Subcutaneous adipose tissue (tissue), 4 donors: ENCODE measurements around the gene SLC17A9. TPM values are rescaled to one million over a fixed set of nuclear protein-coding genes. Genes with fewer than 3 reads are reported as not detected.

Experiments used
- total RNA-seq, 4 donors: library from RNA; depleted of rRNA; stranded (reverse); fragments of >200 nt; gene quantifications; one replicate each; pipeline ENCODE4 v1.1.0, GENCODE V29; 2016
- TF ChIP-seq, protein P1 (sequence below): fragments of 450-650 bp; IDR thresholded peaks from one replicate; pipeline ENCODE4 v1.5.1; 2016; ENCODE audit warnings: low read depth, mild to moderate bottlenecking, control low read depth, antibody characterized with exemption, moderate library complexity

The SLC17A9 gene
- total RNA-seq, 4 donors from 2014 or later = 0.38 to 6.8 (median 2.1) TPM

DNA sequence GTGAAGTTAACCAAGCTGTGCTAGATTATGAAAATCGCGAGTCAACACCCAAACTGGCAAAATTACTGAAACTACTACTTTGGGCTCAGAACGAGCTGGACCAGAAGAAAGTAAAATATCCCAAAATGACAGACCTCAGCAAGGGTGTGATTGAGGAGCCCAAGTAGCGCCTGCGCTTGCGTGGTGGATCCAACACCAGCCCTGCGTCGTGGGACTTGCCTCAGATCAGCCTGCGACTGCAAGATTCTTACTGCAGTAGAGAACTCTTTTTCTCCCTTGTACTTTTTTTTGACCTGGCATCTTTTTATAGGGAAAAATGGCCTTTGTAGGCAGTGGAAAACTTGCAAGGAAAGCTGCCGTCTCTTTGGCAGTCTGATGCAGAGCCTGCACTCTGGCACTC is 7.8 kb upstream of the SLC17A9 start:
- TF ChIP-seq, protein P1, sequence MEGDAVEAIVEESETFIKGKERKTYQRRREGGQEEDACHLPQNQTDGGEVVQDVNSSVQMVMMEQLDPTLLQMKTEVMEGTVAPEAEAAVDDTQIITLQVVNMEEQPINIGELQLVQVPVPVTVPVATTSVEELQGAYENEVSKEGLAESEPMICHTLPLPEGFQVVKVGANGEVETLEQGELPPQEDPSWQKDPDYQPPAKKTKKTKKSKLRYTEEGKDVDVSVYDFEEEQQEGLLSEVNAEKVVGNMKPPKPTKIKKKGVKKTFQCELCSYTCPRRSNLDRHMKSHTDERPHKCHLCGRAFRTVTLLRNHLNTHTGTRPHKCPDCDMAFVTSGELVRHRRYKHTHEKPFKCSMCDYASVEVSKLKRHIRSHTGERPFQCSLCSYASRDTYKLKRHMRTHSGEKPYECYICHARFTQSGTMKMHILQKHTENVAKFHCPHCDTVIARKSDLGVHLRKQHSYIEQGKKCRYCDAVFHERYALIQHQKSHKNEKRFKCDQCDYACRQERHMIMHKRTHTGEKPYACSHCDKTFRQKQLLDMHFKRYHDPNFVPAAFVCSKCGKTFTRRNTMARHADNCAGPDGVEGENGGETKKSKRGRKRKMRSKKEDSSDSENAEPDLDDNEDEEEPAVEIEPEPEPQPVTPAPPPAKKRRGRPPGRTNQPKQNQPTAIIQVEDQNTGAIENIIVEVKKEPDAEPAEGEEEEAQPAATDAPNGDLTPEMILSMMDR = no peak

DNA sequence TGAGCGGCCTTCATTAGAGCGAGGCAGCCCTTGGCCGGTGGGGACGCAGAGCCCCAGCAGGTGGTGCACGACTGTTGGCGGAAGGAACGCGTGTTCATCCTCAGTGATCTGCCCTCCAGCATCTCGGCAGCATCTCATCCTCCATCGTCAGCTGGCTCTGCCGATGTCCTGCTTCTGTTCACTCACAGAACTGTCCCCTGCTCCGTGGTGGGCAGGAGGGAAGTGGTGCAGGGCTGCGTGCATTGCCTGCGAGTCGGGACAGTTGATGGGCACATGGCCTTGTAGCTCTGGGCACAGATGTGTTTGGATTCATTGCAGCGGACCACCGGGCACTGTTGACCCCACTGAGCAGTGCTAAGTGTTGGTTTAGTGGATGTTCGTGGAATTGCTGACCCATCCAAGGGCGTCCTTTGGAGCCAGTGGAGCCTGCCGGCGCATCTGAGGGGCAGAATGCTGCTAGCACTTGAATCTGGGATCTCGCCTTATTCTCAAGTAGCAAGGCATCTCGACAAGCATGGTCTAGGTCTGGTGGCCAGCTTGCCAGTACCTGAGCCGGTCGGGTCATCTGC is 6.7 kb upstream of the SLC17A9 start:
- TF ChIP-seq, protein P1 = no peak

DNA sequence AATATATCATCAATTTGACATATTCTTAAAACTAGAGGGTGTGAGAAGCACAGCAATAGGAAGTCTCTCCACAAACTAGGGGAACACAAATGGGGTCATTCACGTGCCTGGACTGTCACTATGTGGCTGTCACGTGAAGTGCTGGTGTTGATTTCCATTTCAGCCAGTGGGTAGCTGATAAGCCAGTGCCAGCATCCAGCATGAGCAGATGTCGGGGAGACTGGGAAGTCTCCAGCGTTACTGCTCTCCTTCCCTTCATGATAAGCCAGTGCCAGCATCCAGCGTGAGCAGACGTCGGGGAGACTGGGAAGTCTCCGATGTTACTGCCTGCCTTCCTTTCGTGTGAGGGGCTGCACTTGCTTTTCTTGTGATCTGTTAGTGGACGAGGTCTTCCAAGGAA is 5.6 kb upstream of the SLC17A9 start:
- TF ChIP-seq, protein P1 = no peak

- TF ChIP-seq, protein P1 = no peak
Observed at GRCh38 chr20:62947532-62948300, 4.8 kb upstream of the SLC17A9 start.

GRCh38 chr20:62949153-62949821 is 3.2 kb upstream of the SLC17A9 start:
- TF ChIP-seq, protein P1 = no peak

DNA sequence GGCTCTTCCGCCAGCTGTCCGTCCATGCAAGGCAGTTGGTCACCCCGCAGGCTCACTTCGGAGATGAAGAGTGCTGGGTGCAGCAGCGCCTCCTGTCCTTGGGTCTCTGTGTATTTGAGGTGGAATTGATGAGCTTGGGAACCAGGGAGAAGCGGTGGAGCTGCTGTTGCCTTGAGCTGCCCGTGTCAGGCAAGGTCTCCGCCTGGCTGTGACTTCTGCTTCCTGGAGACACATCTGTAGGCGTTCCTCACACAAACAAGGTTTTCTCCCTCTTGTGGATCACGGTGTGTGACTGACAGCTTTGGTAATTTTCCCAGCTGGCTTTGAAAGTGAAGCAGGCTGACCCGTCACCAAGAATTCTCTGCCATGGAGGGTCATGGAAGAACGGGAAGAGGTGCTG is 2.5 kb upstream of the SLC17A9 start:
- TF ChIP-seq, protein P1 = no peak

DNA sequence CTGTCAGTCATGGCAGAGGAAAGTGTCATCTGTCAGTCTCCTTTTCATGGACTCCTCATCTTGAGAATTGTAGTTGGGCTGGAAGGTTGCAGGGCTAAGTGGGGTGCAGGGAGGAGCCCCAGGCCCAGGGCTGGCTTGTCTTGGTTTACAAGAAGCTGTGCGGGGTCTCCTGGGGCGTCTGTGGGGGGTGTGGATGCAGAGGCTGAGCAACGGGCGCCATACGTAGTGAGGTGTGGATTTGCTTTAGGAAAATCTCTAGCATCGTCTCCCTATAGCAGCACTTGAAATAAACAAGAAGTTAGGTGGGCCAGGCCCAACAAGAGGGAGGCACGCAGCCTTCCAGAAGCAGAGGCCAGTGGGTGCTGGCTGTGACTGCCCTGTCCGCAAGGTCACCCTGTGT is 1.8 kb upstream of the SLC17A9 start:
- TF ChIP-seq, protein P1 = no peak
